Stimulated activated naive CD8-positive, alpha-beta T cell treated with anti-CD3 and anti-CD28 coated beads, Interleukin-15, amount 100 ng/mL, for 72 hours (primary cell): ENCODE measurements around the gene GET3.
"Not testable (repeated sequence)": the region's sequence is repeated elsewhere in the genome, so short reads cannot be mapped to it uniquely, and the experiment has no call there.

Experiments
- ATAC-seq: fragments of 150-1000 bp; cut with Tn5 transposase; 2 replicates; pipeline ENCODE4 v1.10.0; 2021; ENCODE audit warnings: mild to moderate bottlenecking, moderate library complexity
- DNase-seq, 2 donors: peaks; one replicate each; pipeline ENCODE4 v3.0.0; 2021 to 2022
- H3K27ac Mint-ChIP-seq, 2 donors: one replicate each; pipeline ENCODE4 v1.8.0; 2022; ENCODE audit warnings: mild to moderate bottlenecking in 2 of 2, mixed read lengths in 2 of 2, moderate library complexity in 2 of 2
- H3K27me3 Mint-ChIP-seq: one replicate; pipeline ENCODE4 v1.8.0; 2022; ENCODE audit warnings: mixed read lengths
- H3K4me1 Mint-ChIP-seq: one replicate; pipeline ENCODE4 v1.8.0; 2022; ENCODE audit warnings: mild to moderate bottlenecking, mixed read lengths
- H3K4me3 Mint-ChIP-seq, 2 donors: one replicate each; pipeline ENCODE4 v1.8.0; 2022; ENCODE audit warnings: mild to moderate bottlenecking in 2 of 2, mixed read lengths in 2 of 2, moderate library complexity in 1 of 2
- H3K9me3 Mint-ChIP-seq, 2 donors: one replicate each; pipeline ENCODE4 v1.8.0; 2022; ENCODE audit warnings: mixed read lengths in 2 of 2

Gene GET3

GRCh38 chr19:12736995-12737834, at the start of gene GET3:
Gene GET3, plus strand, starts transcription at chr19:12737497. Its CDS starts 9 bp downstream, at chr19:12737506.
- peak within 1 kb of the TSS; percentile 99 to 100 for H3K4me3 Mint-ChIP-seq

GRCh38 chr19:12689012-12689411, 48.3 kb upstream of the GET3 start:
- no peaks in the 10 kb centered on the region for H3K27me3 Mint-ChIP-seq
- ATAC-seq, result no peak
- H3K4me3 Mint-ChIP-seq, result no peak overlapping the region
- no peaks in the 10 kb centered on the region for H3K9me3 Mint-ChIP-seq
- no peak for DNase-seq
- H3K27ac Mint-ChIP-seq, result peak overlapping the region in 1 of 2 donors; percentile 90
- H3K4me1 Mint-ChIP-seq, result no peaks in the 10 kb centered on the region

More at GRCh38 chr19:12736995-12737834, at the start of gene GET3:
- DNase-seq (peak; percentile 81 to 85), ATAC-seq (peak; percentile 93)
- H3K4me1 Mint-ChIP-seq, result peaks cover 49% of the 10 kb centered on the region
- H3K27me3 Mint-ChIP-seq, result no peaks in the 10 kb centered on the region
- no peaks in the 10 kb centered on the region for H3K9me3 Mint-ChIP-seq
- H3K27ac Mint-ChIP-seq, result peak within 1 kb of the TSS; percentile 99 to 100

DNA sequence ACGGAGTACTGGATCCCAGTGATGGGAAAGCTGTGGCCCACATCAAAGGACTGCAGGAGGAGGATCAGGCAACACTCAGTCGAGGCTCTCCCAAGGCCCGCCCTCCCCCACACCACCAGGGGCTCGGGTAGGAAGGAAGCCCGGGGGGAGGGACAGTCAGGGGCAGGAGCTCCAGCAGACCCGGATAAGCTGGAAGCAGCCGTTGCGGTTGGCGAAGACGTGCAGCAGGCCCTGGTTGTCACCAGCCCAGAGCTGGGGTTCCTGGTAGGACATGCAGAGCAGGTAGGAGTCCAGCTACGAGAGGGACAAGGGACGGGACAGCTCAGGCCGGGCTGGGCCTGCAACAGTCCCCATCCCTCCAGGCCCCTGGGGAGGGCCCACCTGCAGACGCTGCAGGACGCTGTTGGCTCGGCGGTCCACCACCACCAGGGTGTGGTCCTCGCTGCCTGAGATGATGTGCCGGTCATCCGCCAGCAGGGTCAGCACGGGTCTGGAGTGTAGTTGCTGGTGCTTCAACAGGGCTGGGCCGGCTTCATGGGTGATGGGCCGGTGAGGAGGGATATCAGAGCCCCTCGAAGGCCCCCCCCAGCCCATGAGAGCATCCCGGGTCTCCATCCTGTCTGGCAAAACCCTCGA, 47.6 kb upstream of the GET3 start:
- Mint-ChIP-seq H3K4me3 (no peak overlapping the region), H3K27ac (peak overlapping the region in 1 of 2 donors; percentile 90), H3K4me1 (peaks cover 3% of the 10 kb centered on the region), H3K27me3 (no peaks in the 10 kb centered on the region), H3K9me3 (no peaks in the 10 kb centered on the region)
- no peak for DNase-seq
- ATAC-seq, result peak; percentile 40

GRCh38 chr19:12692960-12693359, 44.3 kb upstream of the GET3 start:
- peaks cover 11% of the 10 kb centered on the region for H3K4me1 Mint-ChIP-seq
- H3K9me3 Mint-ChIP-seq, result no peaks in the 10 kb centered on the region
- H3K4me3 Mint-ChIP-seq, result no peak overlapping the region
- H3K27me3 Mint-ChIP-seq, result no peaks in the 10 kb centered on the region
- H3K27ac Mint-ChIP-seq, result no peak overlapping the region
- DNase-seq (no peak), ATAC-seq (no peak)

GRCh38 chr19:12694641-12695040, 42.7 kb upstream of the GET3 start:
- H3K4me1 Mint-ChIP-seq, result peaks cover 15% of the 10 kb centered on the region
- no peaks in the 10 kb centered on the region for H3K9me3 Mint-ChIP-seq
- H3K27me3 Mint-ChIP-seq, result no peaks in the 10 kb centered on the region
- DNase-seq (no peak), ATAC-seq (no peak)
- H3K4me3 Mint-ChIP-seq, result no peak overlapping the region
- H3K27ac Mint-ChIP-seq, result no peak overlapping the region

DNA sequence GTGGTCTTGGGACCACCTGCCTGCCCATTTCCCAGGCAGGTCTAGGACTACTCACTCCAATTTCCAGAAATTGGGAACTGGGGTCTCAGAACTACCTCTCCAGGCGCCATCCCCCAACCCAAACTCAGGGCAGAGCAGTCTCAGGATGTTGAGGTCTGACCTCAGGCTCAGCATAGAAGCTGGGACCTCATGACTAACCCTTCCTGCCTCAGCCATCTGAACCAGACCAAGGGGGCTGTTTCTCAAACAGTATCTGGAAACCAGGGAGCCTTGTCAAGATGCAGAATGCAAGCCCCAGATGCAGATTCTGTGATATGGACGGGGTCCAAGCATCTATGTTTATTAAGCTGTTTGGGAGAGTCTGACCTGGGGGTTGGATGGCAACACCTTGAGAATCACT, 42.2 kb upstream of the GET3 start:
- ATAC-seq (peak; percentile 32), DNase-seq (no peak)
- Mint-ChIP-seq H3K27ac (no peak overlapping the region), H3K4me3 (peak overlapping the region in 1 of 2 donors; percentile 18), H3K27me3 (no peaks in the 10 kb centered on the region), H3K4me1 (peaks cover 15% of the 10 kb centered on the region), H3K9me3 (no peaks in the 10 kb centered on the region)

- Mint-ChIP-seq H3K4me1 (peaks cover 15% of the 10 kb centered on the region), H3K4me3 (peak overlapping the region; percentile 81 to 88), H3K27ac (no peak overlapping the region), H3K9me3 (no peaks in the 10 kb centered on the region), H3K27me3 (no peaks in the 10 kb centered on the region)
- DNase-seq (no peak), ATAC-seq (no peak)
These were observed 41.8 kb upstream of the GET3 start for GRCh38 chr19:12695514-12695913.

- peak overlapping the region; percentile 81 to 88 for H3K4me3 Mint-ChIP-seq
- H3K4me1 Mint-ChIP-seq, result peaks cover 15% of the 10 kb centered on the region
- H3K27ac Mint-ChIP-seq, result peak overlapping the region in 1 of 2 donors; percentile 74
- H3K27me3 Mint-ChIP-seq, result no peaks in the 10 kb centered on the region
- ATAC-seq (peak; percentile 42), DNase-seq (no peak)
- H3K9me3 Mint-ChIP-seq, result no peaks in the 10 kb centered on the region
These were observed 41.3 kb upstream of the GET3 start for GRCh38 chr19:12695997-12696365.

DNA sequence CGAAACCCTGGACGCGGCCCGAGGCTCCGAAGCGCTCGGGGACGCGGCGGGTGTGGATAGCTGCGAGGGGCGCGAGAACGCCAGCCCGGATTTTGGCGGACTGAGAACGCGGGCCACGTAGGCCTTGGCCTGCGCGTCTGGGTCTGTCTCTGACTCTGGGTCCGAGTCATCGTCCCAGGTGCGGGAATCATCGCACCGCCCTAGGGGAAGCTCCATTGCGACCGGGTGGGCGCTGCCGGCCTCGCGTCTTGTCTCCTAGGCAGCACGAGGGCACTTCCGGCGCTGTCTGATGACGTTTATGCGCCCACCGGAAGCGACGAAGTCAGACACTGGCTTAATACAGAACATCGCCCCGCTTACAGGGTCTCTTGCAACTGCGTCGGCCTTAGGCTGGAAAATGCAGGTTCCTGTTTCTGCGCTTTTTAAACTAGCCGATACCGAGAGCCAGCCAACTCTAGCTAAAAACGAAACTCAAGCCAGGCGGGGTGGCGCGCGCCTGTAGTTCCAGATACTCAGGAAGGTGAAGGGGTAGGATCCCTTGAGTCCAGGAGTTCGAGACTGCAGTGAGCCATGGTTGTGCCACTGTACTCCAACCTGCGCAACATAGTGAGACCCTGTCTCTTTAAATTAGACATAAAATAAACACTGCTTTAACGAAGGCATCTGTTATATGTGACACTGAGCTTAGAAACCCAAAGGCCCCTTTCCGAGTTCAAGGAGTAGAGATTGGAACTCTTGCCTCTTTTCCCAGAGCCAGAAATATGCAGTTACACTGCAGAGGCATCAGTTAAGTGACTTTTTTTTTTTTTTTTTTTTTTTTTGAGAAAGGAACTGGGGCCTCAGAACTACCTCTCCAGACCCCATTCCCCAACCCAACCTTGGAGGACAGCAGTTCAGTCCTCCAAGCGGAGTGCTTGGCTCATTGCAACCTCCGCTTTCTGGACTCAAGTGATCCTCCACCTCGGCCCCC, 40.6 kb upstream of the GET3 start, which contains the start of gene FBXW9:
FBXW9 (minus strand) TSS at position 266 of the 970 bp plus-strand sequence; CDS start at position 216, 50 bp downstream.
- ATAC-seq, result peak; percentile 96
- peak; percentile 94 to 96 for DNase-seq
- no peaks in the 10 kb centered on the region for H3K27me3 Mint-ChIP-seq
- H3K9me3 Mint-ChIP-seq, result no peaks in the 10 kb centered on the region
- peak within 1 kb of the TSS; percentile 81 to 88 for H3K4me3 Mint-ChIP-seq
- peaks cover 15% of the 10 kb centered on the region for H3K4me1 Mint-ChIP-seq
- peak within 1 kb of the TSS; percentile 74 to 93 for H3K27ac Mint-ChIP-seq

GRCh38 chr19:12697425-12697824, 39.9 kb upstream of the GET3 start:
- DNase-seq, ATAC-seq, H3K9me3 Mint-ChIP-seq, H3K27me3 Mint-ChIP-seq, H3K27ac Mint-ChIP-seq: not testable (repeated sequence)
- Mint-ChIP-seq H3K4me1 (peaks cover 15% of the 10 kb centered on the region), H3K4me3 (peak overlapping the region; percentile 81 to 88)

GRCh38 chr19:12698138-12698537, 39.2 kb upstream of the GET3 start:
- H3K27ac Mint-ChIP-seq, result no peak overlapping the region
- H3K4me3 Mint-ChIP-seq, result peak overlapping the region; percentile 19 to 54
- ATAC-seq (no peak), DNase-seq (no peak)
- H3K4me1 Mint-ChIP-seq, result peaks cover 19% of the 10 kb centered on the region
- H3K9me3 Mint-ChIP-seq, result no peaks in the 10 kb centered on the region
- no peaks in the 10 kb centered on the region for H3K27me3 Mint-ChIP-seq

DNA sequence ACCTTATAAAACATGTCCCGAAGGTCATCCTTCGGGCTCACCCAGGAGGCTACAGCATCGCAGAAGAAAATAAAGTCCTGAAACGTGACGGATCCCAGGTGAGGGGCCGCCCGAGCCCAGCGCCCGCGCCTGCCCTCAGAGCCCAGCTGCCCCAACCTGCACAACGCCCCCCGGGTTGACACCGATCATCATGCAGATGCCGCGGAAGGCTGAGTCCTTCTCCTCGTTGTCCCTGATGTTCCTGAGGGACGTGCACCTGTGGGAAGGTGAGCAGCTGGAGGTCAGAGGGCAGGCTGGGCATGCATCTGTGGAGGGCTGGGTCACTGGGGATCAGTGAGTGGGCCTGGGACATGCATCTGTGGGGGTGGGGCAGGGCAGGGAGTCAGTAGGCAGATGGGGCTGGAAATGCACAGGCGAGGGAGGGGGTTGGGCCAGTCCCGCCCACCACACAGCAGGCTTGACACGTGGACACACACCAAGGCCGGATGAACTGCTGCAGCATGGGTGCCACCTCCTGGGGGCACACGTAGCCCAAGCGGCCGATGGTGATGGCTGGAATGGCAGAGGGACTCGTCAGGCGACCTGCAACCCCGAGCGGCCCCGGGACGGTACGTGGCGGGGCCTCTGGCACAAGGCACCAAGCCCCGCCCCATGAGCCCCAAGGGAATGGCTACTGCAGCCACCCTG, 35.6 kb upstream of the GET3 start:
- H3K27me3 Mint-ChIP-seq, result no peaks in the 10 kb centered on the region
- no peak overlapping the region for H3K4me3 Mint-ChIP-seq
- no peak for ATAC-seq
- no peaks in the 10 kb centered on the region for H3K9me3 Mint-ChIP-seq
- no peak overlapping the region for H3K27ac Mint-ChIP-seq
- H3K4me1 Mint-ChIP-seq, result peaks cover 13% of the 10 kb centered on the region
- DNase-seq, result no peak

GRCh38 chr19:12703046-12703445, 34.3 kb upstream of the GET3 start:
- peaks cover 10% of the 10 kb centered on the region for H3K4me1 Mint-ChIP-seq
- H3K27me3 Mint-ChIP-seq, result no peaks in the 10 kb centered on the region
- DNase-seq (peak in 1 of 2 donors; percentile 31), ATAC-seq (peak; percentile 67)
- H3K4me3 Mint-ChIP-seq, result peak overlapping the region in 1 of 2 donors; percentile 14
- no peaks in the 10 kb centered on the region for H3K9me3 Mint-ChIP-seq
- no peak overlapping the region for H3K27ac Mint-ChIP-seq

- Mint-ChIP-seq H3K9me3 (no peaks in the 10 kb centered on the region), H3K4me1 (peaks cover 7% of the 10 kb centered on the region), H3K27me3 (no peaks in the 10 kb centered on the region), H3K27ac (peak overlapping the region in 1 of 2 donors; percentile 19), H3K4me3 (no peak overlapping the region)
- ATAC-seq, result no peak
- DNase-seq, result no peak
These were observed 32.1 kb upstream of the GET3 start for GRCh38 chr19:12705169-12705568.
